Peyer's patch (tissue), 4 donors: ENCODE measurements around the gene MECR. TPM values are rescaled to one million over a fixed set of nuclear protein-coding genes. Genes with fewer than 3 reads are reported as not detected.
"Not testable (repeated sequence)": the region's sequence is repeated elsewhere in the genome, so short reads cannot be mapped to it uniquely, and the experiment has no call there.

ENCODE experiments used
- DNase-seq, 3 donors: peaks; one replicate each; pipeline ENCODE4 v3.0.0-alpha.2; 2017 to 2019
- H3K27ac ChIP-seq, 4 donors: fragments of 200-600 bp; sonication (generic); one replicate each; pipeline ENCODE4 v1.5.1; 2016 to 2019
- H3K27me3 ChIP-seq, 2 donors: fragments of 200-600 bp; sonication (generic); one replicate each; pipeline ENCODE4 v1.5.1; 2019
- H3K36me3 ChIP-seq, 3 donors: fragments of 200-600 bp; sonication (generic); one replicate each; pipeline ENCODE4 v1.5.1; 2016 to 2019
- H3K4me1 ChIP-seq, 4 donors: fragments of 200-600 bp; sonication (generic); one replicate each; pipeline ENCODE4 v1.5.1; 2016 to 2019
- H3K4me3 ChIP-seq, 4 donors: fragments of 200-600 bp; sonication (generic); 1 replicate in 3 of 4; 2 replicates in 1 of 4; pipeline ENCODE4 v1.5.1; 2016 to 2019; ENCODE audit warnings: mild to moderate bottlenecking in 1 of 4
- H3K9me3 ChIP-seq, 4 donors: fragments of 200-600 bp; sonication (generic); one replicate each; pipeline ENCODE4 v1.5.1; 2016 to 2019; ENCODE audit warnings: mild to moderate bottlenecking in 1 of 4
- CTCF ChIP-seq, 6 experiments: fragments of 450-650 bp in 4 of 6; fragments of 200-600 bp in 2 of 6; sonication (generic) in 1 of 6; IDR thresholded peaks; one replicate each; pipeline ENCODE4 v1.5.1; 2017 to 2019; ENCODE audit warnings: antibody characterized with exemption in 6 of 6, mild to moderate bottlenecking in 3 of 6, moderate library complexity in 1 of 6
- POLR2A ChIP-seq, 2 donors: fragments of 450-650 bp; IDR thresholded peaks; one replicate each; pipeline ENCODE4 v1.5.1; 2017; ENCODE audit warnings: antibody characterized with exemption in 2 of 2, mild to moderate bottlenecking in 2 of 2, moderate library complexity in 2 of 2
- total RNA-seq, 4 donors: library from RNA; depleted of rRNA; stranded (reverse); fragments of >200 nt; gene quantifications; one replicate each; pipeline ENCODE4 v1.1.0, GENCODE V29; 2016

Gene MECR
- total RNA-seq, 4 donors from 2014 or later, result 9.3 to 31.4 (median 19.1) TPM

GRCh38 chr1:29156543-29157268, 74.0 kb downstream of the MECR start:
- H3K36me3 ChIP-seq, result peaks cover 0 to 86% (median 0%) of the 10 kb centered on the region in 3 donors

GRCh38 chr1:29152046-29152805, 78.5 kb downstream of the MECR start:
- DNase-seq, result no peak
- Histone ChIP-seq H3K27me3 (no peaks in the 10 kb centered on the region), H3K9me3 (no peaks in the 10 kb centered on the region), H3K4me3 (no peak overlapping the region), H3K27ac (no peak overlapping the region), H3K36me3 (peaks cover 0 to 97% (median 0%) of the 10 kb centered on the region in 3 donors), H3K4me1 (peaks cover 0 to 7% (median 0%) of the 10 kb centered on the region in 4 donors)
- TF ChIP-seq POLR2A (IDR thresholded peaks at IDR 0.05) (no peak), CTCF (IDR thresholded peaks at IDR 0.05) (no peak)

More at GRCh38 chr1:29156543-29157268, 74.0 kb downstream of the MECR start:
- H3K27me3 ChIP-seq, result no peaks in the 10 kb centered on the region
- TF ChIP-seq CTCF (IDR thresholded peaks at IDR 0.05) (no peak), POLR2A (IDR thresholded peaks at IDR 0.05) (no peak)
- H3K27ac ChIP-seq, result peak overlapping the region in 1 of 4 donors; percentile 34
- peaks cover 0 to 11% (median 0%) of the 10 kb centered on the region in 4 donors for H3K4me1 ChIP-seq
- H3K4me3 ChIP-seq, result no peak overlapping the region
- DNase-seq, result no peak
- no peaks in the 10 kb centered on the region for H3K9me3 ChIP-seq

- not testable (repeated sequence) for H3K27ac ChIP-seq, DNase-seq, H3K27me3 ChIP-seq, H3K9me3 ChIP-seq, H3K4me3 ChIP-seq
- Histone ChIP-seq H3K4me1 (peaks cover 0 to 10% (median 0%) of the 10 kb centered on the region in 4 donors), H3K36me3 (peaks cover 0 to 95% (median 0%) of the 10 kb centered on the region in 3 donors)
These were observed 80.4 kb downstream of the MECR start for GRCh38 chr1:29150346-29150745.

- Histone ChIP-seq H3K36me3 (peaks cover 0 to 83% (median 0%) of the 10 kb centered on the region in 3 donors), H3K4me1 (peaks cover 0 to 10% (median 0%) of the 10 kb centered on the region in 4 donors), H3K4me3 (no peak overlapping the region), H3K27ac (no peak overlapping the region), H3K27me3 (no peaks in the 10 kb centered on the region), H3K9me3 (no peaks in the 10 kb centered on the region)
- no peak for DNase-seq
- TF ChIP-seq POLR2A (IDR thresholded peaks at IDR 0.05) (no peak), CTCF (IDR thresholded peaks at IDR 0.05) (no peak)
These were observed 81.9 kb downstream of the MECR start for GRCh38 chr1:29148656-29149491.

GRCh38 chr1:29145739-29146437, 84.8 kb downstream of the MECR start:
- Histone ChIP-seq H3K27me3 (no peaks in the 10 kb centered on the region), H3K27ac (peak overlapping the region in 2 of 4 donors; percentile 43 to 71), H3K9me3 (no peaks in the 10 kb centered on the region), H3K4me1 (peaks cover 0 to 10% (median 0%) of the 10 kb centered on the region in 4 donors), H3K36me3 (peaks cover 0 to 60% (median 0%) of the 10 kb centered on the region in 3 donors), H3K4me3 (no peak overlapping the region)
- no peak for DNase-seq
- TF ChIP-seq POLR2A (IDR thresholded peaks at IDR 0.05), result no peak
- TF ChIP-seq CTCF (IDR thresholded peaks at IDR 0.05), result no peak
